GM19239 (cell line): ENCODE results near the gene SIRT6.
"Not testable (repeated sequence)": the region's sequence is repeated elsewhere in the genome, so short reads cannot be mapped to it uniquely, and the experiment has no call there.

ENCODE experiments used
- DNase-seq: peaks from one replicate; pipeline ENCODE4 v3.0.0; 2011; ENCODE audit warnings: low spot score; ENCODE audit not compliant: insufficient read length
- FAIRE-seq: peaks from 2 replicates; lab custom pipeline; 2011; peaks lifted over from hg19 to GRCh38; lab: Jason Lieb, UNC

SIRT6 gene

DNA sequence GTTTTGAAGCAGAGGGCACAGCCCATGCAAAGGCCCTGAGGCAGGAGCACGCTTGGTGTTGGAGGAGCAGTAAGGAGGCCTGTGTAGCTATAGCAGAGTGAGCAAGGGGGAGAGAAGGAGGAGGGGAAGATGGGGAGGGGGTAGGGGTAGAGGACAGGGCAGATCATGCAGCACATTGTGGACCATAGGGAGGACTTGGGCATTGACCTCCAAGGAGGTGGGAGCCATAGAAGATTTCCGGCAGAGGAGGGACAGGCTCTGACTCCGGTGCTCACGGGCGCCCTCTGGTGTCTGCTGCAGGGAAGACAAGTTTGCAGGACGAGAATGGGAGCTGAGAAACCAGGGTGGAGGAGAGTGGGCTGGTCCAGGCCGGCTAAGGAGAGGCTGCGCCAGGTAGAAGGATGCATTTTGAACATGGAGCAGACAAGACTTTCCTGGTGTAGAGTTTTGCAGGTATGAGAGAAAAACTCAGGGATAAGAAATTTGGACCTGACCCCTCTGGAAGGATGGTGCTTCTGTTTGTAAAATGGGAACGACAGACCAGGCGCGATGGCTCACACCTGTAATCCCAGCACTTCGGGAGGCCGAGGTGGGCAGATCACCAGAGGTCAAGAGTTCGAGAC lies 42.6 kb downstream of the SIRT6 start:
- DNase-seq: peak; percentile 84
- FAIRE-seq: peak; percentile 47

GRCh38 chr19:4138445-4138844 lies 43.9 kb downstream of the SIRT6 start:
- no peak for DNase-seq
- FAIRE-seq: no peak

DNA sequence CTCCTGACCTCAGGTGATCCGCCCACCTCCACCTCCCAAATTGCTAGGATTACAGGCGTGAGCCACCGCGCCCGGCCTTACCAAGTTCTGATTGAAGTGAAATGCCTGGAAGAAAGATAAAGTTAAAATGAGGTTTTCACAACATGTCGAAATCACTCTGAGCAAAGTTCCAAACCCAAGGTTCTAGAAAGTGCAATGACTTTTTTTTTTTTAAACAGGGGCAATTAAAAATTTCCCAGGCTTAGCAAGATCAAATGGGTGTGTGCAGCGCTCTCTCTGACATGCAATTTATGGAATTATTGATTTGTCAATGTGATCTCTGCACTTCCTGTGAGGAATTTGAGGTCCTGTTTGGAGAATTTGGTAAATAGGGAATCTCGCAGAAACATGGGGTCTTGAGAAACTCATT lies 45.7 kb downstream of the SIRT6 start:
- FAIRE-seq: no peak
- no peak for DNase-seq

- DNase-seq, FAIRE-seq: not testable (repeated sequence)
Measured at GRCh38 chr19:4135386-4135785, 47.0 kb downstream of the SIRT6 start.

DNA sequence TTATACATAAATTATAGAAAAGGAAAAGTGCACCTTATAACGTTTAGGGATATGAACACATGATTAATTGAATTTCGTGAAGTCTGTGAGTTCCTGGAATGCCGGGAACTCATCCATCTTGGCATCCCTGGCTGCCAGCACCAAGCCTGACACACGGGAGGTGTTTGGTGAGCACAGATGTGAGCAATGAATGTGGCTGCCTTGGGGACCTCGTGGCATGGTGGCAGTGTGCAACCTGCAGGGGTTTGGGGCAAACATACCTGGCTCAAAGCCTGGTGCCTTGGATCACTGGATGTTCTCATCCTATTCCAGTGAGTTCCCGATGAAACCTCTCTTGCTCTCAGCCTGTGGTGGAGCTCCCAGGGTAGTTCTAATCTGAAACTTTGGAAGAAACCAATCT lies 48.0 kb downstream of the SIRT6 start:
- no peak for DNase-seq
- FAIRE-seq: no peak

DNA sequence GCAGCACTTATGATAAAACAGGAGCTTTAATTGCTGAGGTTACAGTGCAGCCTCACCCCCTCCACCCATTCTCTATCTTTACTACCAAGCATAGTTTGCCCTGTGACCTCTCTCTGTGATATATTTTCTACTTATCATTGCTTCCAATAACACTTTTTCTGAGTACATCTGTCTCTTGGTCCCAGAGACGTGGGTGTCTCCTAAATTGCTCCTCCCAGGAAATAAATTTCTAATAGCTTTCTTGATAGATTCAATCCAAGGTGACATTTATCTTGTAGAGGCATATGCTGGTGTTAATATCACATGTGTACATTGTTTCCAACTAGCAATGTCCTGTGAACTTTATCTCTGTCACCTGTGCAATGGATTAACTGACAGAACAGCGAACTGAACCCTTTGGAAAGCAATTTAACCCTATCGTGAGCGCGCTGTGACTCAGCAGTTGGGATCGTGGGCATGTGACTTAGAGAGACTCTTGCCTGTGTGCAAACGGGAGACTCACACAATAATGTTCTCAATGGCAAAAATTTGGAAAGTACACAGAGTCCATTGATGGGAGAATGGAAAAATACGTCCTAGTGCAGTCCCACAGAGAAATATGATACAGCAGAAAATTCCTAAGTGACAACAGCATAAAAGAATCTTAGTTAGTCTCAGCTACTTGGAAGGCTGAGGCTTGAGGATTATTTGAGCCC lies 51.5 kb downstream of the SIRT6 start:
- no peak for DNase-seq
- no peak for FAIRE-seq

- not testable (repeated sequence) for DNase-seq
Measured at GRCh38 chr19:4129050-4129449, 53.3 kb downstream of the SIRT6 start.

GRCh38 chr19:4127322-4127721 lies 55.0 kb downstream of the SIRT6 start:
- DNase-seq, FAIRE-seq: not testable (repeated sequence)

More at GRCh38 chr19:4129050-4129449, 53.3 kb downstream of the SIRT6 start:
- FAIRE-seq: not testable (repeated sequence)

GRCh38 chr19:4124638-4125037 lies 57.7 kb downstream of the SIRT6 start:
- DNase-seq: no peak
- no peak for FAIRE-seq
